SKM-1 (cell line): Measurements from ENCODE around the gene BCL2L13.

Experiments
- DNase-seq: peaks from one replicate; lab custom pipeline; 2025; ENCODE audit not compliant: unreplicated experiment; lab: John Stamatoyannopoulos, UW

Gene BCL2L13

GRCh38 chr22:17777005-17777716 lies 138.6 kb downstream of the BCL2L13 start:
- DNase-seq = peak; percentile 71

DNA sequence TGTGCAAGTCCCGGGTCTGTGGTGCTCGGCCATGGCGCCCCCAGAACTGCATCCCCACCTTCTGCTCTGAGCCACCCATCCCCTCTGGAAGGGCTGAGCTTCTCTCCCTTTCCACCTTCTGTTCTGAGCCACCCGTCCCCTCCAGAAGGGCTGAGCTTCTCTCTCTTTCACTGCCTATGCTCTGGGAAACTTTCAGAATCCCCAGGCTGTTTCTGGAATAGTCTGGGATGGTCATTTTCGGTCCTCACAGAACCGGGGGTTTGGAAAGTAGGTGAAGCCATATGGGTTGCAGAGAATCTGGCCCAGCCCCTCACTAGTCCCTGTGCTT lies 139.1 kb downstream of the BCL2L13 start:
- DNase-seq = no peak

DNA sequence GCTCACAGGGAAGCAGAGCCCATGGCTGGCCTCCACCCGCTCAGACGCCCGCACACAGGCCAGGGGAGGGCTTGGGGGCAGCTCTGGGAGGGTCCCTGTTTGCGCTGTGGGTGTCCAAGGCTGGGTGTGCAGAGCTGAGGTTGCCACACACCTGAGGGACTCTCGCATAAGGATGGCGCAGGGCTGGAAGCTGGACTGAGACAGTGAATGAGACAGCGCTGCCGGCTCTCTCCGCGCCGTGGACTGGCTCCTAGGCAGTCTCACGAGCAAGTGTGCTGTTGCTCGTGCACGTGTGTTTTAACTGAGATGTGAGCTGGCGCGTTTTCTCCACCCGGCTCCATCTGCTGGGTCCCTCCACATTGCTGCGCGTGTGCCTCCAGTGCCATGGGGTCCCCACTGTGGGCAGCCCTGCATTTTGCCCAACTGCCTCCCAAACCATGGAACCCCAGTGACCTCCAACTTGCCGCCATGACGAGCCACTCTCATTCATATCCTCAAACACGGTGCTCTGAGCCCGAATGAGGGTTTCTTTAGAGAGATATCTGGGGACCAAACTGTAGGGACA lies 139.9 kb downstream of the BCL2L13 start:
- DNase-seq = no peak

GRCh38 chr22:17779286-17780115 lies 140.9 kb downstream of the BCL2L13 start:
- DNase-seq = no peak

GRCh38 chr22:17780116-17780740 lies 141.7 kb downstream of the BCL2L13 start:
- no peak for DNase-seq
